ENCODE measurements around the gene PHF19.

Gene PHF19

GRCh38 chr9:120872791-120873502 lies 4.0 kb downstream of the PHF19 start:
- DNase-seq (ENCODE audit: low spot score), result no peak

DNA sequence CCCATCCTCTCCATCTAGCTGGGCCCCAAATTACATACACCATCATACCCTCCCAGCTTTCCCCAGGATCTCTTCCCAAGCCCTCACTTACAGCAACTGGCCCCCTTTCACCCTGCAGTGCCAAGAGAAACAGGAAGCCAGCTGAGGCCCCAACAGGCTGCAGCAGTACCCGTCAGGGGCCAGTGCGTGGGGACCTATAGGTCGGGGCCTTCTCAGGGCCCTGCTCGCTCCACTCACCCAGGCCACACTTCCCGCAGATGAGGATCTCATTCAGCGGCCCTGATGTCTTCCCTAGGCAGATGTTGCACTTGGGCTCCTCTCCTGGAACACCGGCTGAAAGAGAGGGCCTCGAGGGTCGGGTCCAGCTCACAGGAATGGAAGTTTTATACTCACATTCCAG lies 6.8 kb downstream of the PHF19 start:
- DNase-seq (ENCODE audit: low spot score), result no peak

DNA sequence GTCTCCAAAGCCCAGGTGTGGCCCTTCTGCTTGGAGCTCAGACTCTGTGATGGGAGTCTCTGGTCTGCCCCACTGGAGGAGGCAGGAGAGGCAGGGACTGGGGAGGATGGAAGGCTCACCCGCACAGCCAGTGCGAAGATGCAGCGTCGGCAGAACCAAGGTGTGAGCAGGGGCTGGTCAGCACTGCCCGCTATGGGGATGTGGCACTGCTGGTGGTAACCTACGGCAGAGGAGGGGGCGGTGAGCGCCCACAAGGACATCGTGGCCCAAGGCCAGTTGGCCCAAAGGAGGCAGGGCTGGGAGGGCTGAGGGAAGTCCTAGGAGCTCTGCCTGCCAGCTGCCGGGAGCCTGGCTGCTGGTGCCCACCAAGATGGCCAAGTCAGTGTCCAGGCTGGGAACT lies 7.3 kb downstream of the PHF19 start:
- no peak for DNase-seq (ENCODE audit: low spot score)

DNA sequence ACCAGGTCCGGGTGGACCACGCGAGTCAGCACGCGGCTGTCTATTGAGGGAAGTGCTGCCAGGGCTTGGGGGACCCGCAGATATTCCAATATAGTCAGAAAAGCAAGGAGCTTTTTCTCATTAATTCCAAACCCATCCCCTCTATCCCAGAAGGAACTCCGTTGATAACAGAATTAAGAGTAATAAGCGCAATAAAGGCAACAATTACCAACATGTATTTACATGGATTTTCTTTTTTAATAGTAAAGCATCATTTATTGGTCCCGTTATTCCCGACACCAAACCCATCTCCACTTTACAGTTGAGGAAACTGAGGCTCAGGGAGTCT lies 7.7 kb downstream of the PHF19 start:
- no peak for DNase-seq (ENCODE audit: low spot score)

GRCh38 chr9:120868676-120869359 lies 8.2 kb downstream of the PHF19 start:
- peak; percentile 91 for DNase-seq (ENCODE audit: low spot score)

DNA sequence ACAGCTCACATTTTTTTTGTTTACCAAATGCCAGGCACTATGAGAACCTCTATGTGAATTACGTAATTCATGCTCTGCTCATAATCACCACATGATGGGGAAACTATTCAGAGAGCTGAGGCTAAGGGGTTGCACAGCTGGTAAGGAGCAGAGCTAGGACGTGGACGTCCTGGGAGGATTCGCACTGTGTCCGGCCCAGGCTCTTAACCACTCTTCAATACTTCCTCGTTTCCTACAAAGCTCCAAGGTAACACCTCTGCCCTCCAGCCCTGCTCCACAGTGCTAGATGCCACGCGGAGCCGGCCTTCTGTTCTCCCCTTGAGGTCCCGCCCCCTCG lies 8.7 kb downstream of the PHF19 start:
- DNase-seq (ENCODE audit: low spot score), result no peak

DNA sequence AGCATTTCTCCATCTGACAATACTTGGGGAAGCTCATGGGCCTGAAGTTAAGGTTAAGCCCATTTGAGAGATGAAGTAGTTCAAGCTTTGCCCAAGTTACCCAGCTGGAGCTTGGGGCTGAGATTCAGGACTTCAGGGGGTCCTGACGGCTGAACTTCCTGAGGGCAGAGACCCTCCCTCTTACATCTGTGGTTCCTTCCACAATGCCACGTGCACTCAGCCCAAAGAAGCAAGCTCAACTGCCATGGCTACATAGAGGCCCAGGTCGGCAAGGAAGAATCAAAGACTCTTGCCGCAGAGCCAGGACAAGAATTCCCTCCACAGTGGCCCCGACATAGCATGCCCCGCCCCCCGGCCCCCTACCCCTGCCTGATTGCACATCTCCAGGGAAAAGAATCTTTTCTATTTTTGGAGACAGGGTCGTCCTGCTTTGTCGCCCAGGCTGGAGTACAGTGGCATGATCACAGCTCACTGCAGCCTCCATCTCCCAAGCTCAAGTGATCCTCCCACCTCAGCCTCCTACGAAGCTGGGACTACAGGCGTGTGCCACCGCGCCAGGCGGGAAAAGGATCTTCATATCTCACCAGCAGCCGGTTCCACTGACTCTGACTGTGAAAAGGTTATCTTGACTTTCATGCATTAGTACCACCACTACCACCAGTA lies 9.2 kb downstream of the PHF19 start:
- DNase-seq (ENCODE audit: low spot score), result no peak

GRCh38 chr9:120866651-120867050 lies 10.3 kb downstream of the PHF19 start:
- DNase-seq (ENCODE audit: low spot score), result no peak

DNA sequence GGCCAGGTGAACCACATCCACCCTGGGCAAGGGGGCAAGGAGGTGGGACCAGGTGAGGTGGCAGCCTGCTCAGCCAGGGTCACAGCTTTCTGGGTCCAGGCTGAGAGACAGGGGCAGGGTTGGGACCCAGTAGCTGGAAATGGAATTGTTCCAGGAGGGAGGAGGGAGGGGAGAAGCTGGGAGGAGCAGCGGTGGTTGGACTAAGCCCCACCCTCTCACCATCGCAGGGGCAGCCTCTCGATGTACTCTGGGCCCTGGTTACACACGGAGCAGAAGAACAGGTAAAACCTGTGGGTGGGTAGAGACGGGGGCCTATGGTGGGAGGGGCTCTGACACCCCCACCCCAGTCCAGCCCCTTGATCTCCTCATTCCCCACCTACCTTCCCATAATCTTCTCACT lies 11.2 kb downstream of the PHF19 start:
- no peak for DNase-seq (ENCODE audit: low spot score)

- no peak for DNase-seq (ENCODE audit: low spot score)
These were observed 11.8 kb downstream of the PHF19 start for GRCh38 chr9:120865176-120865575.

DNA sequence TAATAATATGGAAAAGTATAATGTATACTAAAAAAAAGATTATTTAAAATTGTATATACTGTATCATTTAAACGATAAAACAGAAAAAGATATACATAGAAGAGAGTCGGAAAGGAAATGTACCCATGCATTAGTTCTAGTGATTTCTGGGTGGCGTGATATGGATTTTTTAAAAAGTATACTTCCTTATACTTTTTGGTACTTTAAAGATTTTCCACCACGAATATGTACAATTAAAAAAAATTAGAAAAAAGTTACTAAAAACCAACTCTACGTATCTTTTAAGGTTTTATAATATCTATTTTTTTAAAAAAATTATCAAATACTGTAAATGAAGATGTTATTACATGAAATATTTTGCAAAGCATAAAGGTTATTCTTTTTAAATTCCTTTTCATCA lies 12.3 kb downstream of the PHF19 start:
- no peak for DNase-seq (ENCODE audit: low spot score)

DNA sequence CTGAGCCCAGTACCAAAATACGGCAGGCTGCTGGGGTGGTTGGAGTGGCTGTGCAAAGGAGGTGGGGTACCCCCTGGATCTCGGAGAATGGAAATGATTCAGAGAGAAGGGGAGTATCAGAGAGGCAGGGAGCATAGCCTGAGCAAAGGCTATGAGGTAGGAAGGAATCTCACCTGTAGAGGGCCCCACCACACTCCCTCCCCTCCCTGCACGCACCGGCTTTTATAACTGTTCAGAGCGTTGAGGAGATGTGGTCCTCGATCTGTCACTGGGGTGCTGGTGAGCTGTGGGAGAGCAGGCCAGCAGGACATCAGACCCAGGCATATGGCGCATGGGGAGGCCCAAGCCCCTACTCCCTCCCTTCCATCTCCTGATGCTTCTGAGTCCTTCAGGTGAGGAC lies 13.2 kb downstream of the PHF19 start:
- peak; percentile 55 for DNase-seq (ENCODE audit: low spot score)

DNA sequence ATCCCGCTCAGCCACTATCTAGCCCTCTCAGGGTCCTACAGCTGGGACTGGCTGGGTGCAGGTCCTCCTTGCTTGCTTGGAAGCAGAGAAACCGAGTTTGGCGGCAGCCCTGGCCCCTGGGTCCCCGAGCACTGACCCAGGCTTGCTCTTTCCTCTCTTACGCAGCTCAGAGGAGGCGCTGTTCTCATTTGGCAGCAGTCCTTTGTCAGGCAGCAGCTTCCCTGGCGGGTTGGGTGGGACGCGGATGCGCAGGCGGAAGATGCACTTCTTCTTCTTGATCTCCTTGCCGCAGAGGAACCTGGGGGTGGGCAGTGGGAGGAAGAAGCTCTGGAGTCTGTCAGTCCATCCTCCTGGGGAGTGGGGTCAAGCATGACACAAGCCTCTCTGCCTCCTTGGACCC lies 14.5 kb downstream of the PHF19 start:
- DNase-seq (ENCODE audit: low spot score), result no peak

DNA sequence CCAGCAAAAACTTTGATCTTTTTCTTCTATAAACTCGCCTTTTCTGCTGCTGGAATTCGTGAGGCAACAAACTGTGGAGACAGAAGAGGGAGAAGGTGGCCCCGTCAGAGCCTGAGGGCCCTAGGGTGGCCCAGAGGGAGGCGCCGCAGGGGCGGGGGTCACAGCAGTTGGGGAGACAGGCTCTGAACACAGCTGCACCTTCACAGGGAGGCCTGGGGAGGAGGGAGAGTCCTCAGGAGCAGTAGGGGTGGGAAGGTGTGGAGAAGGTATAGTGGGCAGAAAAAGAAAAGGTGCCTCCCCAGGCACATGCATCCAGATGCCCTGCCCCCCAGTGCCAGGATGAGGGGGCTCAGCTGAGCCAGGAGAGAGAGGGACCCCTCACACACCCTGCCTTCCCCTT lies 15.1 kb downstream of the PHF19 start:
- no peak for DNase-seq (ENCODE audit: low spot score)

DNA sequence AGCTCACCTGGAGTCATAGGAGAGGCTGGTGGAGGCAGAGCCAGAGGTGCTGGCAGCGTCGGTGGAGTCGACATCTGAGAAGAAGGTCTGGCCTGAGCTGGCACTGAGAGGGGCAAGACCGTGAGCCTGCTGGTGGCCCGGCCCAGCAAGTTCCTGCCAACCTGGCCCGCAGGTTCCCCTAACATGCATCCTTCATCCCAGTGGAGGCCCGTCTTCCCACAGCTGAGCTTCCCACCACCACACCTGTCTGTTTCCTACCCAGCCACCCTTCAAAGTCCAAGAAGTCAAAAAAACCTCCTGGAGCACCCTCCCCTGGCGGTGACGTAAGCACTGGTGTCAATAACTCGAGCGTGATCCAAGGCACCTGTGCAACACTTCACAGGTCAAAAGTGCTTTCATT lies 16.9 kb downstream of the PHF19 start:
- DNase-seq (ENCODE audit: low spot score), result no peak

DNA sequence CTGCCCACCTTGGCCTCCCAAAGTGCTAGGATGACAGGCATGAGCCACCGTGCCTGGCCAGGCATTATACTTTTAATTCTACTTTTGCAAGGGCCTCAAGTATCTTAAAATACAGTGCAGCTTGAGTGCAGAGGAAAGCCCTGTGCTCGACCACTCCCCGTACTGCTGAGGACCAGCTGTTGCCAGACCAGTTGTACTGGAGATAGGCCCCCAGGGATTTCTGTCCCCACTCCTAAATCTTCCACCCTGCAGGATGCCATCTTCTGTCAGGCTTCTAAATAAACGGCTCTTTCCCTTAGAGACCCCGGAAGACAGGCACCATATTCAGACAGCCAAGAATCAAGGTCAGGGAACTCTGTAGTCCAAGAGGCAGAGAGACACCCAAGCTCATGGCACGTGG lies 17.6 kb downstream of the PHF19 start:
- DNase-seq (ENCODE audit: low spot score), result no peak

DNA sequence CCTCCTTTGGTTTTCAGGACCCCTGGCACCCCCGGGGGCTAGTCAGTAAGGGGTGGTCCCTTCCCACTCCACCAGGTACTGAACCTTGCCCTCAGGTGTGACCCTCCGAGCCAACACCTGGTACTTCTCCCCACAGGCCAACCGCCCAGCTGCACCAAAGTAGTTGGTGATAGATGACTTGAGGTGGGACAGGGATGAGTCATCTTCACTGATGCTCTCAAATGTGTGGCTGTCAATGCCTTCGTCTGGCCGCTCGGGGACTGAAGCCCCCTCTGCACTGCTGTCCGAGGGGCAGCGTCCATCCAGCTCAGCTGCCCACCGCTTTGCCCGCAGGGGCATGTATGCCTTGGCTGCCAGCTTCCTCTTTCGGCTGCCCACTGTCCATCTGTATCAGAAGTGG lies 19.1 kb downstream of the PHF19 start:
- no peak for DNase-seq (ENCODE audit: low spot score)

GRCh38 chr9:120857481-120857880 lies 19.5 kb downstream of the PHF19 start:
- DNase-seq (ENCODE audit: low spot score), result no peak

GRCh38 chr9:120856700-120857099 lies 20.3 kb downstream of the PHF19 start:
- no peak for DNase-seq (ENCODE audit: low spot score)

DNA sequence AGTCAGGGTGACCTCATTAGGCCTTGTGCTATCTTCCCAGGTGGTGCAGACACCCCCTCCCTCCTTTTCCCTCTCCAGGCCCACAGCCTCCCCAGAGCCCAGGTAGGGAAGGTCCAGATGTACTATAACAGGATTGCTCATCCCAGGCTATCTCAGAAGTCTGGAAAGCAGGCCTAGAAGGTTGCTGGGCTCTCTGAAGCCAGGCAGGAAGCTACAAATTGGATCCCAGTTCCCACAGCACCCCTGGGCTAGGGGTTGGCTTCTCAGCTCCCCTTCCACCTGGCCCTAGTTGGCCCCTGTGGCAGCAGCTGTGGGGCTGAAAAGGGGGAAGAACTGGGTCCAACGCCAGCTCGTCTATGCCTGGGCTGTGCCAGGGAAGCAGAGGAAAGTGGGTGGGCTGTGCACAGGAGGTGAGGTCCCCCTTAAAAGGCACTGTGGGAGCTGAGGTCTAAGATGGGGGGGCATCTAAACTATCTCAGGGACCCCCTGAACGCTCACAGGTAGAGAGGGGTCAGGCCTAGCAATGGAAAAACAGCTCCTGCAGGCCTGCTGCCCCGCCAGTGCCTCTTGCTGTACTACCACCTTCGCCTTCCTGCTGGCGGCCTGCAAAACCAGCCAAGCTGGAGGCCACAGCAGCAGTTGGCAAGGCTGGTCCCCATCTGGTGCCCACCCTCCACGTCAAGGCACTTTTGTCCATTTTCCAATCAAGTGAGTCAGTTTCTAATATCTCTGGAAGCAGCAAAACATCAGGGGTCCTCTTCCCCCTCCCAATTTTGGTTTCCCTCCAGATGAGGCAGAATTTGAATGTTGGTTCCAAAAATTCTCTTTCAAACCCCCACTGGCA lies 20.9 kb downstream of the PHF19 start:
- DNase-seq (ENCODE audit: low spot score), result no peak

GRCh38 chr9:120854596-120855327 lies 22.2 kb downstream of the PHF19 start:
- no peak for DNase-seq (ENCODE audit: low spot score)

DNA sequence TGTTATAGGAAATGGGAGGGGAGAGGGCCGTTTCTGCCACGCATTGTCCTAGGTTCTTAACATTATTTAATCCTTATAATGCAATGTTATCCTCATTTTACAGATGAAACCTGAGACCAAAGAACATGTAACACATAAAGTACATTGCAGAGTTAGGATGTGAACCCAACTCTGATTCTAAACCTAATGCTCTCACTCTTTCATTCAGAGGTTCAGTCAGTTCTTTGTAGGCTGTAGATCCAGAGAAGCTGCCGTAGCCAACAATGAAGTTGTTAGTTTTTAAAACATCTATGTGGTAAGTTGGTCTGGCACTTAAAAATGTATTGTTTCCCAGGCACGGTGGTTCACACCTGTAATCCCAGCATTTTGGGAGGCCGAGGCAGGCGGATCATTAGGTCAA lies 23.8 kb downstream of the PHF19 start:
- no peak for DNase-seq (ENCODE audit: low spot score)

Measured in HuH-7 (cell line).